Mesenteric fat pad (tissue), 1 donor: ENCODE data around the gene SGCA. TPM values are rescaled to one million over a fixed set of nuclear protein-coding genes. Genes with fewer than 3 reads are reported as not detected.

Experiments used
- DNase-seq: peaks from one replicate; pipeline ENCODE4 v3.0.0-alpha.2; 2020; ENCODE audit warnings: low spot score
- total RNA-seq: library from RNA; stranded (reverse); fragmentation: NEBNext Ultra II Directional; extraction: Animal tissue kit (Norgen Biotek cat#: 25700); gene quantifications from one replicate; pipeline ENCODE4 v1.2.1, GENCODE V29; 2021
- donor health status: DM: yes; HTN: yes; CAD: no.

Gene SGCA
- total RNA-seq, 1 donor from 2014 or later = 0.32 TPM

GRCh38 chr17:50207315-50207714, 41.5 kb downstream of the SGCA start:
- DNase-seq = no peak

GRCh38 chr17:50207792-50208567, 42.2 kb downstream of the SGCA start:
- peak; percentile 72 for DNase-seq

- DNase-seq = peak; percentile 28
Observed at GRCh38 chr17:50208611-50209061, 42.8 kb downstream of the SGCA start.

DNA sequence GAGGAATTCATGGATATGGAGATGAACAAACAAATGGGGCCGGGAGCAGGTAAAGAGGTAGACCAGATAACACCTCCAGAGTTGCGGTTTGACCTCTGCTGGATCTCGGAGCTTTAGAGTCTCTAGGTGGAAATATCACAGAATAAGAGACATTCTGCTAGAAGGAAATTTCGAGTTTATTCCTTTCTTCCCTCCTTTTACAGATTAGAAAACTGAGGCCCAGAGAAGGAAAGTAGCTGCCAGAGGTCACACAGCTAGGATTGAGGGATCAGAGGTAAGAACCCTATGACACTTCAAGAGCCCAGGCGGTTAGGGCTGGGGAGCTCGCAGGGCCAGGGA, 43.3 kb downstream of the SGCA start:
- DNase-seq = no peak

- peak; percentile 92 for DNase-seq
Observed at GRCh38 chr17:50209472-50210239, 43.9 kb downstream of the SGCA start.

- DNase-seq = peak; percentile 90
Observed at GRCh38 chr17:50210240-50211225, 44.7 kb downstream of the SGCA start.

- peak; percentile 53 for DNase-seq
Observed at GRCh38 chr17:50211249-50212120, 45.7 kb downstream of the SGCA start.

- peak; percentile 69 for DNase-seq
Observed at GRCh38 chr17:50212121-50212843, 46.5 kb downstream of the SGCA start.

- DNase-seq = peak; percentile 79
Observed at GRCh38 chr17:50213026-50214022, 47.5 kb downstream of the SGCA start.

- peak; percentile 22 for DNase-seq
Observed at GRCh38 chr17:50214976-50215760, 49.4 kb downstream of the SGCA start.

DNA sequence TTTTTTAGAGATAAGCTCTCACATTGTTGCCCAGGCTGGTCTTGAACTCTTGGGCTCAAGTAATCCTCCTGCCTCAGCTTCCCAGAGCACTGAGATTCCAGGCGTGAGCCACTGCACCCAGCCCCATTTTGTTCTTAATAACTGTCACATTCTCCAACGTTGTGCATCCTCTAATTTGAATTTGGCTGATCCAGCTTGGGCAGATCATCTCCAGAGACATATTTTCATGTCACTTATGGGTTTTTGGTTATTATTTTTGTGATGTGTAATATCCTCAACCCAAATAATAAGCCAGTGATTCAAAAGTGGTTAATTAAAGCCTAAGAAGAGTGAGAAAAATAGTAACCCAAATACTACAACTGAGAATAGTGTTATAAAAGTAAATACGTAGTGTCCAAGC, 51.8 kb downstream of the SGCA start:
- DNase-seq = peak; percentile 11

DNA sequence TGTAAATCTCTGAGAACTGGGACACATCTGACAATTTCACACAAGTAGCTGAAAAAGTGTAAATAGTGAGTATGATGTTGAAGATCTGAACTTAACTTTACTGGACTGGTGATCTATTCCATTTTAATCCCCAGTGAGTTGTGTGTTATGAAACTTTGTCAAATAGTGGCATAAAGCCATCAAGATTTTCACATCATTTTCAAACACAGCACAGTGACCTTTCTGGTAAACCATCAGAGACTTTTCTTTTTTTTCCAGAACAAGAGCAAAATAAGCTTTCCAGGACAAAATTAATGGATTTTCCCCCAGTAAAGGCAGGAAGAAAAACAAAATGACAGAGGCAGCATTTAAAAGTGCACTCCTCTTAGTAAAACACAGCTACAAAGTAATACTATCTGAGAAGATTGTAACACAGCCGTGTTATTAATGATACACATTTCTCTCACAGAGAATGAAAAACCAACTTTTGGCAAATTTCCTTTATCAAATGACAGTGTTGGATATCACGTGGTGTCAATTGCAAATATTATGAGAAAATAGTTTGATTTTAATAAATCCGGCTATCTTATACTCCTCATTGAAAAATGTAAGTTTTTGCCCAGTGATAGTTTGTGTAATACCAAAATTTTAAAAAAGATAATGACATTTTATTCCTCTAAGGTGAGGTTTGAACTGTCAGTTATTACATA, 52.4 kb downstream of the SGCA start:
- no peak for DNase-seq

DNA sequence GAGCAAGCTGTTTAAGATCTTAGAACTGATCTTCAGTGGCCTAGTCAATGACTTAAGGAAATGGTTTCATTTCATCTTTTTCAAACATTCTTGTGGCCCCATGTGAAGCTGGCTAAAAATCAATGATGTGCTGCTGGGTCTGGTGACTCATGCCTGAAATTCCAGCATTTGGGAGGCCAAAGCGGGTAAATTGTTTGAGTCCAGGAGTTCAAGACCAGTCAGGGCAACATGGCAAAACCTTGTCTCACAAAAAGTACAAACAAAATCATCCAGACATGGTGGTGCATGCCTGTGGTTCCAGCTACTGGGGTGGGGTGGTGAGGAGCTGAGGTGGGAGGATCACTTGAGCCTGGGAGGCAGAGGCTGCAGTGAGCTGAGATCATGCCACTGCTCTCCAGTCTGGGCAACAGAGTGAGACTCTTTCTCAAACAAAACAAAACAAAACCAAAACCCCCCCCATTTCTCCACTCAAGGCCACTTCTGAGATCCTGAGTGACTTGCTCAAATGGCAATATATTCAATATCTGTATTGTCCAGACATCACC, 53.0 kb downstream of the SGCA start:
- DNase-seq = peak; percentile 49

GRCh38 chr17:50219342-50219741, 53.5 kb downstream of the SGCA start:
- DNase-seq = no peak

GRCh38 chr17:50219939-50220465, 54.2 kb downstream of the SGCA start:
- peak; percentile 82 for DNase-seq

DNA sequence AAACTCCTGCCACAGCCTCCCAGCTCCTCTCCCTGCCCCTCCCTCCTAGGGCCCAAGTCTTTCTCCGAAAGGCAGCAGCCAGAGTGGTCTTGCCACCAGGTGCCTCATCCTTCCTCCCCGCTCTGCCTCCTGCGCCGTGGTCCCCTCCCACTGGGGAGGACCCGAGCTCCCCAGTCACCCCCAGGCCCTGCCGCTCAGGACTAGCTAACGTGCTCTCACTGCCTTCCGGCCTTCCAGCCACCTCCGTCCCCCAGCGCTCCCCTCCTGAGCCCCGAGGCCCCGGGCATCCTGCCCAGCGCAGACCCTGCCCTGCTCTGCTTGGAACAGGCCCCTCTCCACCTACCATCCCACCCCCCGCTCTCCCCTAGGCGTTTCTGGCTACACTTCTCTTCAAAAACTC, 55.0 kb downstream of the SGCA start:
- DNase-seq = no peak
